OCI-LY7 (cell line): ENCODE measurements around the gene DHRS7B.

ENCODE experiments used
- EZH2phosphoT487 ChIP-seq: fragments of 200-600 bp; sonication (generic); IDR thresholded peaks from 2 replicates; pipeline ENCODE4 v1.6.1; 2018; ENCODE audit warnings: low read depth, borderline replicate concordance, mild to moderate bottlenecking, mixed run types, antibody characterized with exemption, low read length, moderate library complexity, mixed read lengths
- TF ChIP-seq, protein P1 (sequence below): fragments of 200-600 bp; sonication (generic); conservative IDR thresholded peaks from 2 replicates; pipeline ENCODE4 v1.5.1; 2014; ENCODE audit warnings: mild to moderate bottlenecking, antibody characterized with exemption, low read length, moderate library complexity, mixed read lengths

DNA sequence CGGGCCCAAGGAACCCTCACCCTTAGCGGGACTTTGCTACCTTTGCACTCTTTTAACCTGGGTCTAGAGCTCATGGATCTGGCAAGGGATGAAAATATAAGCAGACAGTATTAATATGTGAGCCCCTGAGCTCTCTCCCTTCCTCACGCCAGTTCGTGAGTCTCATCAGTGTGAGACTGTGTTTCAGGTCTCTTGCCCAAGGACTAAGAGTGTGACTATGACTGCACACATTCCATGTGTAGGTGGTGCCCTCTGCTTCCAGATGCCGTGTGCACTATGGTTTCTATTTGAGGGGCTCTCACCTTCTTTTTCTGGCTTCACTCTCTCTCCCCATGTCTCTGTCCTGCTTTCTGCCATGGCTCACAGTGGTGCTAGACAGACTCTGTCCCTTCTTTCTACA, 40.5 kb downstream of the DHRS7B start:
- TF ChIP-seq, protein P1, sequence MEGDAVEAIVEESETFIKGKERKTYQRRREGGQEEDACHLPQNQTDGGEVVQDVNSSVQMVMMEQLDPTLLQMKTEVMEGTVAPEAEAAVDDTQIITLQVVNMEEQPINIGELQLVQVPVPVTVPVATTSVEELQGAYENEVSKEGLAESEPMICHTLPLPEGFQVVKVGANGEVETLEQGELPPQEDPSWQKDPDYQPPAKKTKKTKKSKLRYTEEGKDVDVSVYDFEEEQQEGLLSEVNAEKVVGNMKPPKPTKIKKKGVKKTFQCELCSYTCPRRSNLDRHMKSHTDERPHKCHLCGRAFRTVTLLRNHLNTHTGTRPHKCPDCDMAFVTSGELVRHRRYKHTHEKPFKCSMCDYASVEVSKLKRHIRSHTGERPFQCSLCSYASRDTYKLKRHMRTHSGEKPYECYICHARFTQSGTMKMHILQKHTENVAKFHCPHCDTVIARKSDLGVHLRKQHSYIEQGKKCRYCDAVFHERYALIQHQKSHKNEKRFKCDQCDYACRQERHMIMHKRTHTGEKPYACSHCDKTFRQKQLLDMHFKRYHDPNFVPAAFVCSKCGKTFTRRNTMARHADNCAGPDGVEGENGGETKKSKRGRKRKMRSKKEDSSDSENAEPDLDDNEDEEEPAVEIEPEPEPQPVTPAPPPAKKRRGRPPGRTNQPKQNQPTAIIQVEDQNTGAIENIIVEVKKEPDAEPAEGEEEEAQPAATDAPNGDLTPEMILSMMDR = no peak
- TF ChIP-seq EZH2phosphoT487 = no peak
